DOHH2 (cell line): ENCODE measurements around the gene HOXC4.

Experiments
- EZH2phosphoT487 ChIP-seq: fragments of 200-600 bp; sonication (generic); IDR thresholded peaks from 2 replicates; pipeline ENCODE4 v1.6.1; 2017; ENCODE audit warnings: borderline replicate concordance, mild to moderate bottlenecking, antibody characterized with exemption, low read length, moderate library complexity, mixed read lengths
- TF ChIP-seq, protein P1 (sequence below): fragments of 200-600 bp; sonication (generic); IDR thresholded peaks from one replicate; pipeline ENCODE4 v1.5.1; 2014; ENCODE audit warnings: antibody characterized with exemption, mild to moderate bottlenecking, low read depth, low read length; ENCODE audit not compliant: poor library complexity, severe bottlenecking

DNA sequence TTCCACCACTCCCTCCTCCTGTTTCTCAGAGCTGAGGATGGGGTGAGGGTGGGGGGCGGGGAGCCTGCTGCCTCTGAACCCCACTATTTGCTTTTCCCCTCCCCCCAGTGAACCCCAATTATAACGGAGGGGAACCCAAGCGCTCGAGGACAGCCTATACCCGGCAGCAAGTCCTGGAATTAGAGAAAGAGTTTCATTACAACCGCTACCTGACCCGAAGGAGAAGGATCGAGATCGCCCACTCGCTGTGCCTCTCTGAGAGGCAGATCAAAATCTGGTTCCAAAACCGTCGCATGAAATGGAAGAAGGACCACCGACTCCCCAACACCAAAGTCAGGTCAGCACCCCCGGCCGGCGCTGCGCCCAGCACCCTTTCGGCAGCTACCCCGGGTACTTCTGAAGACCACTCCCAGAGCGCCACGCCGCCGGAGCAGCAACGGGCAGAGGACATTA is 1.1 kb downstream of the HOXC4 start:
- TF ChIP-seq, protein P1, sequence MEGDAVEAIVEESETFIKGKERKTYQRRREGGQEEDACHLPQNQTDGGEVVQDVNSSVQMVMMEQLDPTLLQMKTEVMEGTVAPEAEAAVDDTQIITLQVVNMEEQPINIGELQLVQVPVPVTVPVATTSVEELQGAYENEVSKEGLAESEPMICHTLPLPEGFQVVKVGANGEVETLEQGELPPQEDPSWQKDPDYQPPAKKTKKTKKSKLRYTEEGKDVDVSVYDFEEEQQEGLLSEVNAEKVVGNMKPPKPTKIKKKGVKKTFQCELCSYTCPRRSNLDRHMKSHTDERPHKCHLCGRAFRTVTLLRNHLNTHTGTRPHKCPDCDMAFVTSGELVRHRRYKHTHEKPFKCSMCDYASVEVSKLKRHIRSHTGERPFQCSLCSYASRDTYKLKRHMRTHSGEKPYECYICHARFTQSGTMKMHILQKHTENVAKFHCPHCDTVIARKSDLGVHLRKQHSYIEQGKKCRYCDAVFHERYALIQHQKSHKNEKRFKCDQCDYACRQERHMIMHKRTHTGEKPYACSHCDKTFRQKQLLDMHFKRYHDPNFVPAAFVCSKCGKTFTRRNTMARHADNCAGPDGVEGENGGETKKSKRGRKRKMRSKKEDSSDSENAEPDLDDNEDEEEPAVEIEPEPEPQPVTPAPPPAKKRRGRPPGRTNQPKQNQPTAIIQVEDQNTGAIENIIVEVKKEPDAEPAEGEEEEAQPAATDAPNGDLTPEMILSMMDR, result no peak
- no peak for TF ChIP-seq EZH2phosphoT487
